ENCODE measurements around the gene RPUSD1.
A peak's percentile ranks its signal among the peaks of the same experiment; 100 is the strongest.

Gene RPUSD1

GRCh38 chr16:818132-818531 is 30.0 kb upstream of the RPUSD1 start:
- DNase-seq, result no peak

- DNase-seq, result no peak
Measured at GRCh38 chr16:817001-817906, 29.1 kb upstream of the RPUSD1 start.

GRCh38 chr16:815861-816260 is 27.7 kb upstream of the RPUSD1 start:
- no peak for DNase-seq

GRCh38 chr16:814974-815373 is 26.8 kb upstream of the RPUSD1 start:
- DNase-seq, result no peak

GRCh38 chr16:813916-814412 is 25.8 kb upstream of the RPUSD1 start:
- no peak for DNase-seq

- DNase-seq, result no peak
Measured at GRCh38 chr16:813204-813915, 25.2 kb upstream of the RPUSD1 start.

- DNase-seq, result no peak
Measured at GRCh38 chr16:808085-808386, 19.9 kb upstream of the RPUSD1 start.

- DNase-seq, result peak; percentile 64
Measured at GRCh38 chr16:807347-808084, 19.3 kb upstream of the RPUSD1 start.

- no peak for DNase-seq
Measured at GRCh38 chr16:805474-805873, 17.3 kb upstream of the RPUSD1 start.

GRCh38 chr16:804193-805048 is 16.2 kb upstream of the RPUSD1 start:
- DNase-seq, result no peak

GRCh38 chr16:803754-804080 is 15.5 kb upstream of the RPUSD1 start:
- no peak for DNase-seq

- no peak for DNase-seq
Measured at GRCh38 chr16:802914-803753, 15.0 kb upstream of the RPUSD1 start.

- no peak for DNase-seq
Measured at GRCh38 chr16:802461-802860, 14.3 kb upstream of the RPUSD1 start.

- no peak for DNase-seq
Measured at GRCh38 chr16:801584-802363, 13.6 kb upstream of the RPUSD1 start.

- DNase-seq, result no peak
Measured at GRCh38 chr16:800834-801511, 12.8 kb upstream of the RPUSD1 start.

GRCh38 chr16:799948-800833 is 12.0 kb upstream of the RPUSD1 start, which contains the start of gene GNG13:
TSS of gene GNG13 (minus strand) at chr16:800734. CDS start at chr16:799077, 1,657 bp downstream.
- DNase-seq, result no peak

GRCh38 chr16:799111-799947 is 11.1 kb upstream of the RPUSD1 start:
- DNase-seq, result no peak

GRCh38 chr16:798666-799065 is 10.5 kb upstream of the RPUSD1 start:
- DNase-seq, result no peak
